Measurements from ENCODE around the gene EZR.
"Not testable (repeated sequence)": the region's sequence is repeated elsewhere in the genome, so short reads cannot be mapped to it uniquely, and the experiment has no call there.

Gene EZR

GRCh38 chr6:158796353-158796752 is 22.8 kb downstream of the EZR start:
- no peak for DNase-seq

GRCh38 chr6:158795516-158795915 is 23.7 kb downstream of the EZR start:
- DNase-seq, result peak in 1 of 2 donors; percentile 49

GRCh38 chr6:158793432-158793831 is 25.7 kb downstream of the EZR start:
- peak in 1 of 2 donors; percentile 67 for DNase-seq

- DNase-seq, result not testable (repeated sequence)
Measured at GRCh38 chr6:158792505-158792904, 26.7 kb downstream of the EZR start.

GRCh38 chr6:158791274-158791855 is 27.8 kb downstream of the EZR start:
- no peak for DNase-seq

- peak; percentile 69 to 78 for DNase-seq
Measured at GRCh38 chr6:158789115-158789917, 29.9 kb downstream of the EZR start.

- DNase-seq, result no peak
Measured at GRCh38 chr6:158787395-158787794, 31.8 kb downstream of the EZR start.

- DNase-seq, result no peak
Measured at GRCh38 chr6:158786645-158787304, 32.4 kb downstream of the EZR start.

- no peak for DNase-seq
Measured at GRCh38 chr6:158785036-158785435, 34.1 kb downstream of the EZR start.

GRCh38 chr6:158784505-158784904 is 34.7 kb downstream of the EZR start:
- no peak for DNase-seq

- DNase-seq, result no peak
Measured at GRCh38 chr6:158783851-158784250, 35.3 kb downstream of the EZR start.

GRCh38 chr6:158783167-158783450 is 36.1 kb downstream of the EZR start:
- DNase-seq, result no peak

GRCh38 chr6:158782432-158783166 is 36.6 kb downstream of the EZR start:
- no peak for DNase-seq

GRCh38 chr6:158781692-158782373 is 37.3 kb downstream of the EZR start:
- DNase-seq, result no peak

- no peak for DNase-seq
Measured at GRCh38 chr6:158780988-158781691, 38.0 kb downstream of the EZR start.

- no peak for DNase-seq
Measured at GRCh38 chr6:158780246-158780884, 38.8 kb downstream of the EZR start.

GRCh38 chr6:158778005-158778527 is 41.1 kb downstream of the EZR start:
- no peak for DNase-seq

GRCh38 chr6:158777510-158777909 is 41.7 kb downstream of the EZR start:
- no peak for DNase-seq

- DNase-seq, result no peak
Measured at GRCh38 chr6:158776737-158777136, 42.4 kb downstream of the EZR start.

GRCh38 chr6:158775832-158776231 is 43.3 kb downstream of the EZR start:
- no peak for DNase-seq

- DNase-seq, result no peak
Measured at GRCh38 chr6:158774717-158775449, 44.3 kb downstream of the EZR start.
